ENCODE results near the gene EVI2A.
"Not testable (repeated sequence)": the region's sequence is repeated elsewhere in the genome, so short reads cannot be mapped to it uniquely, and the experiment has no call there.

The EVI2A gene

DNA sequence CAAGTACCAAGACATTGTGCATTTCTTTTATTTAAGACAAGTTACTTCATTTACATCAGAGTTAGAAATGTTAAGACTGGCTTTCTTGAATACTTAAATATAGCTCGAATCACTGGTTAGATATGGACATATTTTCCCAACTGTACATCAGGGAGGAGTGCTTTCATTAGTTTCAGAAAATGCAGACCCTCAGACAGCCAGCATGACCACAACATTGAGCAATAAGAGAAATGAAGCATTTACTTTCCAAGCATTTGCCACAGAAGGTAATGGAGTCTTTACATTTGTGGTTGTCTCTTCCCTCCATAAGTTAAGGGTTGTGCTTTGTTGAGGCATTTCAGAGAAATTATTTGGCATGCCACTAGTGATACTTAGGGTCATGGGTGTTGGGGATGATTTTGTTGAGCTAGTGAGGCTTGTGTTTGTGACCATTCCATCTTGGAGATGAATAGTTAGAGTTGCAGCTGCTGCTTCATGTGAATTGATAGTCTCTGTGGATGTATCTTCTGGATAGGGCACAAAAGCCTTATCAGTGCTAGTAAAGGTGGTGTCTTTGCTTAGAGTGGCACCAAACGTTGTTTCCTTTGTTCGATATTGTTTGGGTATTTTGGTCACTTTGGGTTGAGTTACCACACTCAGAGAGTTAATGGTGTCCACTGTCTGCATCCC lies 26.5 kb downstream of the EVI2A start:
- Histone ChIP-seq H3K27me3 (no peaks in the 10 kb centered on the region), H3K27ac (no peak overlapping the region), H3K4me1 (ENCODE audit: control insufficient read depth in 1 of 2, insufficient read depth in 1 of 2, low read depth in 1 of 2, low read length in 1 of 2) (no peaks in the 10 kb centered on the region), H3K4me3 (ENCODE audit: low read depth in 1 of 2, low read length in 1 of 2) (no peak overlapping the region), H3K9me3 (no peaks in the 10 kb centered on the region), H3K36me3 (no peaks in the 10 kb centered on the region)
- TF ChIP-seq, protein P1, sequence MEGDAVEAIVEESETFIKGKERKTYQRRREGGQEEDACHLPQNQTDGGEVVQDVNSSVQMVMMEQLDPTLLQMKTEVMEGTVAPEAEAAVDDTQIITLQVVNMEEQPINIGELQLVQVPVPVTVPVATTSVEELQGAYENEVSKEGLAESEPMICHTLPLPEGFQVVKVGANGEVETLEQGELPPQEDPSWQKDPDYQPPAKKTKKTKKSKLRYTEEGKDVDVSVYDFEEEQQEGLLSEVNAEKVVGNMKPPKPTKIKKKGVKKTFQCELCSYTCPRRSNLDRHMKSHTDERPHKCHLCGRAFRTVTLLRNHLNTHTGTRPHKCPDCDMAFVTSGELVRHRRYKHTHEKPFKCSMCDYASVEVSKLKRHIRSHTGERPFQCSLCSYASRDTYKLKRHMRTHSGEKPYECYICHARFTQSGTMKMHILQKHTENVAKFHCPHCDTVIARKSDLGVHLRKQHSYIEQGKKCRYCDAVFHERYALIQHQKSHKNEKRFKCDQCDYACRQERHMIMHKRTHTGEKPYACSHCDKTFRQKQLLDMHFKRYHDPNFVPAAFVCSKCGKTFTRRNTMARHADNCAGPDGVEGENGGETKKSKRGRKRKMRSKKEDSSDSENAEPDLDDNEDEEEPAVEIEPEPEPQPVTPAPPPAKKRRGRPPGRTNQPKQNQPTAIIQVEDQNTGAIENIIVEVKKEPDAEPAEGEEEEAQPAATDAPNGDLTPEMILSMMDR (IDR thresholded peaks at IDR 0.05), result no peak

DNA sequence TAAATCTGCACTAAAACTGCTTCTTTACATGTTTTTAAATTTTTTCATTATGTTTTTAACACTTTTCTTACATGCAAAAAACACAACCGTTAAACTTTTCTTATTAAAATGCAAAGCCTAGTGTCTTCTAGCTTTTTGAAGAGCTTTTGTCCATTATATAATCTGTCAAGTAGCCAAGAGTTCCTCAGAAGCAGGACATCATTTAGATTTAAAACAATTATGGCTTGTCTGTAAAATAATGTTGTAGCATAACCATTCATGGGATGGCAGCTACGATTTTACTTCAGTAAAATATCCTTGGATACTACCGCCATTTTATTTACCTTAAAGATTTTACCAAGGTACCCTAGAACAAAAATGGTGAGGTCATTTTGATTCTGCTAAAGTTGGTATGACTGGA lies 27.2 kb downstream of the EVI2A start:
- Histone ChIP-seq H3K4me3 (ENCODE audit: low read depth in 1 of 2, low read length in 1 of 2) (no peak overlapping the region), H3K27ac (no peak overlapping the region), H3K9me3 (no peaks in the 10 kb centered on the region), H3K27me3 (no peaks in the 10 kb centered on the region), H3K36me3 (no peaks in the 10 kb centered on the region), H3K4me1 (ENCODE audit: control insufficient read depth in 1 of 2, insufficient read depth in 1 of 2, low read depth in 1 of 2, low read length in 1 of 2) (no peaks in the 10 kb centered on the region)
- TF ChIP-seq, protein P1 (IDR thresholded peaks at IDR 0.05), result no peak

DNA sequence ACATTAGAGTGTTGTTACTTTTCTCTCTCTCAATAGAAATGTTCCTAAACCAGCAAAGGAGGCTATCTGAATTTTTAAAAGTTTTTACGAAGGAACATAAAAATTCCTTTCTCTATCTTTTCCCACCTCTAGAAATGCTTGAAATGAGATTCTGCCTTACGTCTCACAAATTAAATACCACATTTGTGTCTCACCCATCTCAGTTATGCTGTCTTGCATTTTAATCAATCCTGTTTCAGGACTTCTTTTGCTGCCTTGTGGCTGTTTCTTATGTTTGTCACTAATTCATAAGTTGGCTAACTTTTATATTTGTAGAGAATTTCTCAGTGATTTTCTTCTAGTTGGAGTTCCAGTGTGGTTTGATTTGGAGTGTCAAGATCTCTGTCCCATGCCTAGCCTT lies 27.8 kb downstream of the EVI2A start:
- no peak overlapping the region for H3K4me3 ChIP-seq (ENCODE audit: low read depth in 1 of 2, low read length in 1 of 2)
- H3K27me3 ChIP-seq, result no peaks in the 10 kb centered on the region
- no peaks in the 10 kb centered on the region for H3K4me1 ChIP-seq (ENCODE audit: control insufficient read depth in 1 of 2, insufficient read depth in 1 of 2, low read depth in 1 of 2, low read length in 1 of 2)
- H3K27ac ChIP-seq, result no peak overlapping the region
- TF ChIP-seq, protein P1 (IDR thresholded peaks at IDR 0.05), result no peak
- H3K36me3 ChIP-seq, result no peaks in the 10 kb centered on the region
- H3K9me3 ChIP-seq, result no peaks in the 10 kb centered on the region

DNA sequence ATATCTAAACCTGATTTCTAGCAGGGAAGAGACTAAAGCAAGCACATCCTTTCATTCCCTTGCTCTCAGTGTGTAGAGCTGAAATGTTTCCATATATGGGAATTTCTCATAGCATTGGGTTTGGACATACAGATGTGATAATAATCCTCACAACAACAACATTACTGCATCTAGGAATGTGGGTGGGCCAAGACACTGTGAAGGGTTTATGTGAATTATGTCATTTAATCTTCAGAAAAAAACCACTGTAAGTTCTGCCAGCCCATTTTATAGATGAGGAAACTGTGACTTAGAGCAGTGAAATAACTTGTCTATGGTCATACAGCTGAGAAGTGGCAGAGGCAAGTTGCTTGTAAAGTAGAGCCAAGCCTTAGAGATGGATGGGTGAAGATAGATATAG lies 29.6 kb downstream of the EVI2A start:
- no peaks in the 10 kb centered on the region for H3K36me3 ChIP-seq
- no peaks in the 10 kb centered on the region for H3K9me3 ChIP-seq
- H3K27me3 ChIP-seq, result no peaks in the 10 kb centered on the region
- H3K4me1 ChIP-seq (ENCODE audit: control insufficient read depth in 1 of 2, insufficient read depth in 1 of 2, low read depth in 1 of 2, low read length in 1 of 2), result no peaks in the 10 kb centered on the region
- no peak overlapping the region for H3K27ac ChIP-seq
- no peak overlapping the region for H3K4me3 ChIP-seq (ENCODE audit: low read depth in 1 of 2, low read length in 1 of 2)
- TF ChIP-seq, protein P1 (IDR thresholded peaks at IDR 0.05), result no peak

DNA sequence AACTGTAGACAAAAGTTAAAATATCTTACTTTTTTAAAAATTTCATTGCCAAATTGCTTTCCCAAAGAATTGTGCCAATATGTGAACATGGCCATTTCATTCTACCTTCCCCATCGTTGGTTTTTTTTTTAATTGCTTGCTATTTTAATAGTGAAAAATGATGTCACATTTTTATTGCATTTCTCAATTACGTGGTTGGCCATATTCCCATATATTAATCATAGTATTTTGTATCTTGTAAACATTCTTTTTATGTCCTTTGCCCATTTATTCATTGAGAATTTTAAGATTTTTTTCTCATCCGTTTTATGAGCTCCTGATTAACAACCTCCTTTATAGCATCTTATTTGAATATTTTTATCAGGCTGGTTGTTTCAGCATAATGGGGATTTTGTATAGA lies 31.6 kb downstream of the EVI2A start:
- H3K27ac ChIP-seq, result no peak overlapping the region
- no peaks in the 10 kb centered on the region for H3K27me3 ChIP-seq
- no peaks in the 10 kb centered on the region for H3K4me1 ChIP-seq (ENCODE audit: control insufficient read depth in 1 of 2, insufficient read depth in 1 of 2, low read depth in 1 of 2, low read length in 1 of 2)
- TF ChIP-seq, protein P1 (IDR thresholded peaks at IDR 0.05), result no peak
- H3K36me3 ChIP-seq, result no peaks in the 10 kb centered on the region
- H3K4me3 ChIP-seq (ENCODE audit: low read depth in 1 of 2, low read length in 1 of 2), result no peak overlapping the region
- H3K9me3 ChIP-seq, result no peaks in the 10 kb centered on the region

DNA sequence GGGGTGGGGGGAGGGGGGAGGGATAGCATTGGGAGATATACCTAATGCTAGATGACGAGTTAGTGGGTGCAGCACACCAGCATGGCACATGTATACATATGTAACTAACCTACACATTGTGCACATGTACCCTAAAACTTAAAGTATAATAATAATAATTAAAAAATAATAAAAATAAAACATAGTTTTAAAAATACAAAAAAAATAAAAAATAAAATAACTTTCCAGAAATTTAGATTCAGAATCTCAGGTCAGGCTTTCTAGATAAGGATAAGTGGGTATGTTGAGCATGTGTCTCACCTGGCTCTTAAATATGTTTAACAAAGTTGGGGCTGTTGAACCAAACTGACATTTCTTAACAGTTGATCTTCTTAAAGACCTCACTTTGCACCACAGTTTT lies 33.5 kb downstream of the EVI2A start:
- not testable (repeated sequence) for H3K27me3 ChIP-seq; H3K4me1 ChIP-seq (ENCODE audit: control insufficient read depth in 1 of 2, insufficient read depth in 1 of 2, low read depth in 1 of 2, low read length in 1 of 2); H3K9me3 ChIP-seq; H3K4me3 ChIP-seq (ENCODE audit: low read depth in 1 of 2, low read length in 1 of 2); H3K27ac ChIP-seq; H3K36me3 ChIP-seq
